ENCODE data around the gene MAMSTR. TPM values are rescaled to one million over a fixed set of nuclear protein-coding genes. Genes with fewer than 3 reads are reported as not detected.
"Not testable (repeated sequence)": the region's sequence is repeated elsewhere in the genome, so short reads cannot be mapped to it uniquely, and the experiment has no call there.

The MAMSTR gene
- total RNA-seq, 4 donors from 2014 or later: 3.4 to 10.8 (median 5.4) TPM

DNA sequence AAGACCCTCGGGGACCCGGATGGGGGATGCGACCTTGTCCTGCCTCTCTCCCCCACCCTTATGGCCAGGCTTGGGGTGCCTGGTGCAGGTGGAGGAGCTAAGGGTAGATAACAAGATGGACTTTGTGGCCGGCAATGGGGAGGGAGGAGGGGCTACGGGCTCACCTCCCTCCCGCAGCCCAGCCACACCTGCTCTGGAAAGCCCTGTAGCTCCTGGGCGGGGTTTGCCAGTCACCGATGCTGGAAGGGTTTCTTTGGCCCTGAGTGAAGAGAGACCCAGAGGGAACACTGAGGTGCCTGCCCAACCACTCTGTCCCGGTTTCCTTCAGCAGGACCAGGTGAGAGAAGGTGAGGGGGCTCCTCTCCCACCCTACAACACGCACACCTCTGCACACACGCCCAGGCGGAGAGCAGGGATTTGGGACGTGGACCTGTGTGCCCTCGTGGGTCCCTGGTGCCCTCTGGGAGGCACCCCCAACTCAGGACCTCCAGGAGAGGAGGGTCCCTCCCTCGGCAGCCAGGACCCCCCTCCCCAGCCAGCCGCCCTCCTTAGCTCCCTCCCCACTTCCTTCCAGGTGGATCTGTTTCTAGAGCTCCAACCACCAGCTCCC is 23.7 kb downstream of the MAMSTR start, which contains the start of gene FUT2:
Gene FUT2, plus strand, starts transcription at position 229 of the 610 bp plus-strand sequence. CDS start 6,986 bp downstream, outside the sequence.
- H3K27ac ChIP-seq: no peak within 1 kb of the TSS
- ATAC-seq: no peak

DNA sequence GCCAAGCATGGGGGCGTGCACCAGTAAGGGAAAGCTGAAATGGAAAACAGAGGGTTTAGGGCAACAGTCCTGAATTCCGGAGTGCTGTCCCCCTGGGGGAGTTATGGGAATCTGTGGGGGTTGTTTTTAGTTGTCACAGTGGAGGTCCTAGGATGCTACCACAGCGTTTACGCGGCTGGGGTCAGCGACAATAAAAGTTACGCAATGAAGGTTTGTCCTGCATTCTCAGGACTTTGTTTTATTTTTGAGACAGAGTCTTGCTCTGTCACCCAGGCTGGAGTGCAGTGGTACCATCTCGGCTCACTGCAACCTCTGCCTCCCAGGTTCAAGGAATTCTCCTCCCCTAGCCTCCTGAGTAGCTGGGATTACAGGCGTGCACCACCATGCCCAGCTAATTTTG is 25.9 kb downstream of the MAMSTR start:
- DNase-seq; intact Hi-C loops (cut with DNase I; ENCODE audit: low total_unique reads); ATAC-seq; H3K36me3 ChIP-seq; H3K27ac ChIP-seq; H3K9me3 ChIP-seq; H3K4me3 ChIP-seq; in situ Hi-C loops (cut with MboI; ENCODE audit: low sequenced_read_pairs in 4 of 4); H3K4me1 ChIP-seq: not testable (repeated sequence)
- peaks cover 15 to 20% (median 18%) of the 10 kb centered on the region in 3 donors for H3K27me3 ChIP-seq

More for the DNA sequence above, 23.7 kb downstream of the MAMSTR start, which contains the start of gene FUT2:
- TF ChIP-seq POLR2A (IDR thresholded peaks at IDR 0.05): no peak
- TF ChIP-seq, protein P1, sequence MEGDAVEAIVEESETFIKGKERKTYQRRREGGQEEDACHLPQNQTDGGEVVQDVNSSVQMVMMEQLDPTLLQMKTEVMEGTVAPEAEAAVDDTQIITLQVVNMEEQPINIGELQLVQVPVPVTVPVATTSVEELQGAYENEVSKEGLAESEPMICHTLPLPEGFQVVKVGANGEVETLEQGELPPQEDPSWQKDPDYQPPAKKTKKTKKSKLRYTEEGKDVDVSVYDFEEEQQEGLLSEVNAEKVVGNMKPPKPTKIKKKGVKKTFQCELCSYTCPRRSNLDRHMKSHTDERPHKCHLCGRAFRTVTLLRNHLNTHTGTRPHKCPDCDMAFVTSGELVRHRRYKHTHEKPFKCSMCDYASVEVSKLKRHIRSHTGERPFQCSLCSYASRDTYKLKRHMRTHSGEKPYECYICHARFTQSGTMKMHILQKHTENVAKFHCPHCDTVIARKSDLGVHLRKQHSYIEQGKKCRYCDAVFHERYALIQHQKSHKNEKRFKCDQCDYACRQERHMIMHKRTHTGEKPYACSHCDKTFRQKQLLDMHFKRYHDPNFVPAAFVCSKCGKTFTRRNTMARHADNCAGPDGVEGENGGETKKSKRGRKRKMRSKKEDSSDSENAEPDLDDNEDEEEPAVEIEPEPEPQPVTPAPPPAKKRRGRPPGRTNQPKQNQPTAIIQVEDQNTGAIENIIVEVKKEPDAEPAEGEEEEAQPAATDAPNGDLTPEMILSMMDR (IDR thresholded peaks at IDR 0.05 in 4 of 5, conservative IDR thresholded peaks at IDR 0.05 in 1 of 5): no peak
- intact Hi-C loops (cut with DNase I; ENCODE audit: low total_unique reads) (no loop called here), in situ Hi-C loops (cut with MboI; ENCODE audit: low sequenced_read_pairs in 4 of 4) (no loop called here)
- Histone ChIP-seq H3K36me3 (no peaks in the 10 kb centered on the region), H3K4me1 (no peaks in the 10 kb centered on the region), H3K27me3 (peaks cover 15 to 20% (median 18%) of the 10 kb centered on the region in 3 donors), H3K4me3 (peak within 1 kb of the TSS in 3 of 4 donors; percentile 4 to 33 (median 17)), H3K9me3 (no peaks in the 10 kb centered on the region)
- no peak for DNase-seq

DNA sequence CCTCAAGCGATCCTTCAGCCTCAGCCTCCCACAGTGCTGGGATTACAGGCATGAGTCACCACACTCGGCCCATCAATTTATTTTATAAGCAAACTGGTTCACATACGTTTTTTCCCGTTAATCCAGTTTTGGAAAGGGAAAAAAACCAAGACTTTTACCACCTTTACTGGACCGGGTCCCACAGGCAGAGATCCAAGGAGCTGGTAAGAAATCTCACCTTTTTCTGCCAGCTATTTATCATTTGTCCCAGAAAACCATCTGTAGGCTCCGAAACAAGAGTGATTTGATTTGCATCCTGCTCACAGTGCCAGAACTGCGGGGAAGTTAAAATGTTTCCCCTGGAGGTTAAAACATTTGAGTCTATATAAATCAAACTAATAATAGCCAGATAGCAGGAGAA is 30.1 kb downstream of the MAMSTR start:
- H3K9me3 ChIP-seq: no peaks in the 10 kb centered on the region
- H3K36me3 ChIP-seq: no peaks in the 10 kb centered on the region
- TF ChIP-seq POLR2A (IDR thresholded peaks at IDR 0.05): no peak
- TF ChIP-seq, protein P1 (IDR thresholded peaks at IDR 0.05 in 4 of 5, conservative IDR thresholded peaks at IDR 0.05 in 1 of 5): no peak
- no peak overlapping the region for H3K27ac ChIP-seq
- DNase-seq (no peak), ATAC-seq (no peak)
- intact Hi-C loops (cut with DNase I; ENCODE audit: low total_unique reads): no loop called here
- no peaks in the 10 kb centered on the region for H3K27me3 ChIP-seq
- in situ Hi-C loops (cut with MboI; ENCODE audit: low sequenced_read_pairs in 4 of 4): no loop called here
- H3K4me3 ChIP-seq: no peak overlapping the region
- H3K4me1 ChIP-seq: no peaks in the 10 kb centered on the region

DNA sequence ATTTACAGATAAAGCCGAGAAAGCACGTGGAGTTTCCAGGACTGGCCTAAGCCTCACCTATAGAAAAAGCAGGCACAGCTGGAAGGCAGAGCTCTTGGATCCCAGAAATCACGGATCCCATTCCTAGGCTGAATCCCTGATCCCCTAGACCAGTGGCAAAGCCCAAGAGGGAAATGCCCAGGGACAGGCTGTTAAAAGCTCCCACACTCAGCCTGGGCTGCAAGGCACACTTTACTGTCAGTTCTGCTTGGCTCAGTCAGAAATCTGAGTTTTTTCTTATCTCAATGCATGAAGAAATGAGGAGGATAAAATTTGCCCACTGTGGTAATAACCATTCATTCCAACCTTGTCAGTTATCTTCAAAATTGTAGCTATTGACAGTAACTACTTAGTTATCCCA is 31.7 kb downstream of the MAMSTR start:
- no peak for ATAC-seq
- TF ChIP-seq, protein P1 (IDR thresholded peaks at IDR 0.05 in 4 of 5, conservative IDR thresholded peaks at IDR 0.05 in 1 of 5): no peak
- no peak for TF ChIP-seq POLR2A (IDR thresholded peaks at IDR 0.05)
- DNase-seq: no peak
- no peak overlapping the region for H3K27ac ChIP-seq
- in situ Hi-C loops (cut with MboI; ENCODE audit: low sequenced_read_pairs in 4 of 4): no loop called here
- H3K4me1 ChIP-seq: no peaks in the 10 kb centered on the region
- H3K9me3 ChIP-seq: no peaks in the 10 kb centered on the region
- no peak overlapping the region for H3K4me3 ChIP-seq
- H3K36me3 ChIP-seq: no peaks in the 10 kb centered on the region
- no peaks in the 10 kb centered on the region for H3K27me3 ChIP-seq
- intact Hi-C loops (cut with DNase I; ENCODE audit: low total_unique reads): no loop called here

DNA sequence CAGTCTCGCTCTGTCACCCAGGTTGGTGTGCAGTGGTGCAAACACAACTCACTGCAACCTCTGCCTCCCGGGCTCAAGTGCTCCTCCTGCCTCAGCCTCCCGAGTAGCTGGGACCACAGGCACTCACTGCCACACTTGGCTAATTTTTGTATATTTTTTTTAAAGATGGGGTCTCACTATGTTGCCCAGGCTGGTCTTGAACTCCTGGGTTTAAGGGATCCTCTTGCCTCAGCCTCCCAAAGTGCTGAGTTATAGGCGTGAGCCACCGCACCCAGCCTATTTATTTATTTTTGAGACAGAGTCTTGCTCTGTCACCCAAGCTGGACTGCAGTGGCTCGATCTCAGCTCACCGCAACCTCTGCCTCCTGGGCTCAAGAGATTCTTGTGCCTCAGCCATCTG is 32.9 kb downstream of the MAMSTR start:
- H3K9me3 ChIP-seq; H3K36me3 ChIP-seq; DNase-seq; in situ Hi-C loops (cut with MboI; ENCODE audit: low sequenced_read_pairs in 4 of 4); ATAC-seq; H3K27me3 ChIP-seq; intact Hi-C loops (cut with DNase I; ENCODE audit: low total_unique reads); H3K4me1 ChIP-seq; H3K4me3 ChIP-seq; H3K27ac ChIP-seq: not testable (repeated sequence)

DNA sequence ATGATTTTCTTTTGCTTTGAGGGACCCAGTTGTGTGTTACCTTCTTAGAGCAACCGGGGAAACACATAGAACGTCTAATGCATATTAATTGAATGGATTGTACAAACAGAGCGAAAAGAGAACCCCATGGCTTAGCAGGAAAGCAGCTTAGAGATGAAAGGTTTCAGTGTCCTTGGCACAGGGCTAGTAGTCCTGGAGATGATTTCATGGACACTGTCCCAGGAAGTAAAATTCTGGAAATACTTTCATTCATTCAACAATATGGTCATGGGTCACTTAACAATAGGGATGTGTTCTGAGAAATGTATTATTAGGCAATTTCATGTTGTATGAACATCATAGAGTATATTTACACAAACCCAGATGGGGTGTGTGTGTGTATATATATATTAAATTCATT is 33.4 kb downstream of the MAMSTR start:
- Histone ChIP-seq H3K27me3 (no peaks in the 10 kb centered on the region), H3K36me3 (no peaks in the 10 kb centered on the region), H3K4me1 (no peaks in the 10 kb centered on the region), H3K4me3 (no peak overlapping the region), H3K9me3 (no peaks in the 10 kb centered on the region), H3K27ac (no peak overlapping the region)
- in situ Hi-C loops (cut with MboI; ENCODE audit: low sequenced_read_pairs in 4 of 4): no loop called here
- TF ChIP-seq, protein P1 (IDR thresholded peaks at IDR 0.05 in 4 of 5, conservative IDR thresholded peaks at IDR 0.05 in 1 of 5): no peak
- TF ChIP-seq POLR2A (IDR thresholded peaks at IDR 0.05): no peak
- intact Hi-C loops (cut with DNase I; ENCODE audit: low total_unique reads): no loop called here
- ATAC-seq (no peak), DNase-seq (no peak)

Data from gastrocnemius medialis (tissue), 4 donors.